HG02588 (cell line): ENCODE data around the gene ANO10.

ENCODE experiments used
- ATAC-seq: cut with Tn5 transposase; IDR thresholded peaks from one replicate; pipeline ENCODE4 v1.9.1; 2021; ENCODE audit warnings: mild to moderate bottlenecking, moderate library complexity; ENCODE audit not compliant: unreplicated experiment

ANO10 gene

DNA sequence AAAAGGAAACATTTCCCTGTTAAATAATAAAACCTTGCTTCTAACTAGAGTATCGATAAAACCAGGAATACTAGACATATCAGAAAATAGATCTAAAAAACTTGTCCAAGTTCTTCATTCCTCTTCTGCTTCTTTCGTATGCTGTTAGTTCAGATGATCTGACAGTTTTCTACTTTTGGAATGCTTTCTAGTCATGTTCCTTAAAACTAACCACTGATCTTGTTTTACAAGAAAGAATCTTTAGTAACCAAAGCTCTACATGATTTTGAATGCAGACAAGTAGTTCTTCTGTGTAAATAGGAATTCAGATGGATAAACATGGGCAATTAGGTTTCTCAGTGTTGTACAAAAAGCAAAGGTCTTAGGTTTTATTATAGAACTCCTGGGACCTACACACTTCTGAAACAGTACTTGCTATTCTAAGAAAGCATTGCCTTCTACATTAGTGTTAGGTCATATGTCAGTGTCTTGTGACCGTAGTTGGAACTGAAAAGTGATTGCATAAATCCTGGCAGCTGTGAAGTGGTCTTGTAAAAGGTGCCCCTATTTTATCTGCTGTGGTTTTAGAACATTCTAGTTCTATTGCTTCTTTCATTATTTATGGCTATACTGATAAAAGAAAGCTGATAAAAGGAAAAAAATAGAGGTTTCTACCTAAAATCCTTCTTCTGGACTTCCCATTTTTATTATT lies 294.8 kb downstream of the ANO10 start:
- ATAC-seq, result no peak

DNA sequence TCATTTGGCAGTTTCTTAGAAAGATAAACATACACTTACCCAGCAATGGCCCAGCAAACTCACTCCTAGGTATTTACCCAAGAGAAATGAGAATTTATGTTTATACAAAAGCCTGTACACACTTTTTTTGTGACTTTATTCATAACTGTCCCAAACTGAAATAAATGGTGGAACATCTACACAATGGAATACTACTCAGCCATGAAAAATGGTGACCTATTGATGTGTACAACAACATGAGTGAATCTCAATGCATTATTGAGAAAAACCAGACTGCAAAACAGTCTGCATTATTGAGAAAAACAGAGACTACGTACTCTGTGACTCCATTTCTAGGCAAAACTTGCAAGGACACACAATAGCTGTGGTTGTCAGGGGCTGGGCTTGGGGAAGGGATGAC lies 298.3 kb downstream of the ANO10 start:
- ATAC-seq, result no peak

DNA sequence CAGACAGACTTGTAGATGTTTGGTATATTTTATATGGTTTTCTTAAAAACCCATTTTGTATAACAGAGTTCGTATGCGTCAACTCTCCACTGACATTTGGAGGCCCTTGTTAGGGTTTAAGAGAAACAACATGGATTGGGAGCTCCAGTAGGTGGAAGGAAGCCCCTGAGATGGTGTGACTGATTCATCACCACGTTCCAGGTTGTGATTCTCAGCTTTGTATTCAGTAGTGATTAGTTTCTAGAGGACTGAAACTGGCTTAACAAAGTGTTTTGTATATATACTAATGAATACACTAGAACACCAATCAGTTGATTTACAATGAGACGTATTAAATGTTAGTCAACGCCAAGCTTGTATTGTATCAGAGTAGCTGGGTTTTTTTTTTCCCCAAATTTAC lies 301.5 kb downstream of the ANO10 start:
- ATAC-seq, result no peak

DNA sequence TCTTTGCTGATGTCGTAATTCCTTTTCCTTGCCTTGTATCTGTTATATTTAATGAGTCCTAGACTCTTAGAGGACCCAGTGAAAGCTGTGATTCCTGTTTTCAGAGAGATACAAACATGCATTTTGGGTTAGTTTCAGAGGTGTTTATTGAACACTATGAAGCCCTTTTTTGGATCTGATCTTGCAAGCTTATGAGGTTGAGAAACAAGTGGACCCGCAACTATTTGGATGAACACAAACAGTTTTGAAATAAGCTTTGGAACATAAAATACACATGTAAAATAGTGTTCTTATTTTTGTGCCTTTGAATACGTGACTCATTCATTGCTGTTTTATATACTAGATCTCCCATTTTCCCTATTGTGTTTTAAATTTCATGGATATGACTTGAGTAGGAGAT lies 302.0 kb downstream of the ANO10 start:
- ATAC-seq, result no peak

DNA sequence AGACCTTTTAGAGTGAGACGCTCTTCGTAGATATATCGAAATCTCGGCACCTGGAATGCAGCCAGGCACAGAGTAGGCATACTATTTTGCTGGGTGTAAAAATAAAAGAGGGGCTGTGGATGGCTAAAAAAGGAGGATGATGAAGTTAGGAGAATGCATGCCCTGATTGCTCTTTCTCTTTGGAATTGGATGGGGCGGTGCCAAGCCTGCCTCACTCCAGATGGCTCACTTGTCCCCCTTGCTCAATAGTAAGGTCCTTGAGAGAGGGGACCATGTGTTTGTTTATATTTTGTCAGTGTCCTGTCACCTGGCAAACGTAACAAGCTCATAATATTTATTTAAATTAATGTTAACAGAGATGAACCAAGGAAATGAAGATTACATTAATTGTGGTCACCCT lies 302.4 kb downstream of the ANO10 start:
- no peak for ATAC-seq

DNA sequence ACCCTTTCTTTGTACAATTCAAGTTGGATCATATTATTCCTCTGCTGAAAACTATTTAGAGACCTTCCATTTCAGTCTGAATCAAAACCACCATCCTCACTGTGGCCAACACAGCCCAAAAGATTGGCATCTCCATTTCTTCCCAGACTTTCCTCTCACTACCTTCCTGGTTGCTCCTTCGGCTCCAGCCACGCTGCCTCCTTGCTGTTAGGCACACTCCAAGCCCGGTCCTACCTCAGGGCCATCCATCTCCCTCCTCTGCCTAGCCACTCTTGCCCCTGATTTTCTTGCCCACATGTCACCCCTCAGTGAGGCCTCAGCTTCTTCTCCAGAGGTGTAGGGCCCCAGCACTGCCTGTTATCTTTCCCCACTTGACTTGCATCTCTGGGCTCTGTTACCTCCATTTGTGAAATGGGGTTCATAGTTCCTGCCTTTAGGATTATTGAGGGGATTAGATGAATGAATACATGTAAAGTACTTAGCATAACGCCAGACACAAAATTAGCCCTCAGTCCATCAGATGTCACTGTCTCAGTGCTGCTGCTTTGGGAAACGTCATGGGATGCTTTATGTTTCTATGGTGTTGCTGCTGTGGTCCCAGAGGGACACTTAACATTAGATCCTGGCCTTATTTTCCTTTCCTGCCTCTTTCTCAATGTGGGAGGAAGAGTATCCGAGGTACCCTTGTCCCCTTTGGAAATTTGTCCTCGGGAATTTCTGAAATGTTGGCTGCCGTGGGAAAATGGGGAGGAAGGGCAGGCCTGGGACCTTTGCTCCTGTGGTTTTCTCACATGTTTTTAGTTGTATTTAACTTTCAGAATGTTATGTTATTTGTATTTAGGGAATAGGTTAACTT lies 304.1 kb downstream of the ANO10 start:
- ATAC-seq, result no peak

DNA sequence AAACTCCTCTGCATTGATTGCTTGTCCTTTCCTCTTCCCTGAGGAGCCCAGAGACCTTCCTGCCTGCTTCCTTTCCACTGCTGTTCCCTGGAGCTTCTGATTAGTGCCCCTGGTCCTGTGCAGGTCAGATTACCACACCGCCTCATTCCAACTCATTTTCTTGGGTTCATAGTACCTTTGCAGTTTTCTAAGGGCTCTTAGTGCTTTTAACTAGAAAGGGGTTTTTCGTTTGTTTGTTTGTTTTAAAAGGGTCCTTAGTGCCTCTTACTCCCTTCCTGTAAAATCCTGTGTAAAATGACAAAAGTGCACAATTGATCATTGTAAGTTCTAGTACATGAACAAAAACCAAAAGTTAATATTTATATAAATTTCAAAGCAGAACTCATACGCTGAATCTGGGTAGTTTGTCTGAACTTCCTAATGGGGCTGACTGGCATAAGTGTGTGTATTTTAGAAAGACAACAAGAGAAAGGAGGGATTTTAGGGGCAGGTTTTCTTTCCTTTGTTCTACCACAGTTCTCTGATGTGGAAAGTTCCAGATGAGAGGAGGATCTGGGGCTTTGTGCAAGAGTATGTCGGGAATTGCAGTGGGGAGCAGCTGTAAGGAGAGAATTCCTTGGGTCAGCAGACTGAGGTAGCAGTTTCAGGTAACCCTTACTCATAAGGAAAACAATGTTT lies 304.9 kb downstream of the ANO10 start:
- no peak for ATAC-seq
